ENCODE measurements around the gene KRT16. TPM values are rescaled to one million over a fixed set of nuclear protein-coding genes. Genes with fewer than 3 reads are reported as not detected.
"Not testable (repeated sequence)": the region's sequence is repeated elsewhere in the genome, so short reads cannot be mapped to it uniquely, and the experiment has no call there.

Gene KRT16
- total and polyA plus RNA-seq, 12 donors: 0.12 to 0.44 (median 0.15) TPM; not detected in 9

DNA sequence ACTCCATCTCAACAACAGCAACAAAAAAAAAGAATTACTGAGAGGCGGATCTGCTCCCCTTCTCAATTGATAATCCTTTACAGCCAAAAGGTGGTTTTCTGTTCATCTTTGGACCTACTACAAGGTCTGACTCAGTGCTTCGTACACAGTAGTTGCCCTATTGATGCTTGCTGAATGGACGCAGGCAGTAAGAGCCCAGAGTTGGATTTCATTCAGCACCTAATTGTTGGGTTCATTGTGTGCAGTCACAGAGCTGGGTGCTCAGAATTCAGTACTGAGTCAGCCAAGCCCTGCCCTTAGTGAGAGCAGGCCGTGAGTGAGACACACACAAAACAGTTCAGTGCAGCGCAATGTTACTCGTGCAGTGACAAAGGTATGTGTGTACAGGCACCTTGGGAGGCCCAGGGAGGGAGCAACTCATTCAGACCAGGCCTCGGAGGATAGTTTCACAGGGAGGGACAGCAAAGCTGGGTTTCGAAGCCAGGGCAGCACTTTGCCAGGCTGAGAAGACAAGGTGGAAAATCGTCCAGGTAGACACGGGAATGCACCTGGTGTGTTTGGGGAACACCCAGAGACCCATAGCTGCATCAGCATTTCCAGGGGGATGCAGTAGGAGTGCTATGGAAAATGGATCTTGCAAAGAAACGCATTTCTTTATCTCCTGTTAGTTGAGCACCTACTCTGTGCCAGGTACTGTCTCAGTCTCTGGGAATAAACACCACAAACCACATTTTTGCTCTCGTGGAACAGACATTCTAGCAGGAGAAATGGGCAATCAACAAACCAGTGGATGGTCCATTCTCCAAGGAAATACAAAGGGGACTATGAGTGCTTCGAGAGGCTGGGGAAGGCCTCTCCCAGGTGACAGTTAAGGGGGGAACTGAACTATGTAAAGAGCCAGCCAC is 29.9 kb upstream of the KRT16 start:
- no peak for ATAC-seq
- Histone ChIP-seq H3K27me3 (peaks cover 0 to under 1% (median 0%) of the 10 kb centered on the region in 7 donors), H3K36me3 (no peaks in the 10 kb centered on the region), H3K4me3 (no peak overlapping the region), H3K4me1 (peaks cover 0 to 17% (median 0%) of the 10 kb centered on the region in 9 donors), H3K27ac (no peak overlapping the region), H3K9me3 (no peaks in the 10 kb centered on the region)
- no peak for DNase-seq
- intact Hi-C loops (cut with DNase I): loop anchor here in 2 of 10 donors (10.0 kb wide), 2 partner anchors 58 to 728 kb away; partner anchors contain the start of gene KRT14 (in 2 of the 2)
- TF ChIP-seq, protein P1, sequence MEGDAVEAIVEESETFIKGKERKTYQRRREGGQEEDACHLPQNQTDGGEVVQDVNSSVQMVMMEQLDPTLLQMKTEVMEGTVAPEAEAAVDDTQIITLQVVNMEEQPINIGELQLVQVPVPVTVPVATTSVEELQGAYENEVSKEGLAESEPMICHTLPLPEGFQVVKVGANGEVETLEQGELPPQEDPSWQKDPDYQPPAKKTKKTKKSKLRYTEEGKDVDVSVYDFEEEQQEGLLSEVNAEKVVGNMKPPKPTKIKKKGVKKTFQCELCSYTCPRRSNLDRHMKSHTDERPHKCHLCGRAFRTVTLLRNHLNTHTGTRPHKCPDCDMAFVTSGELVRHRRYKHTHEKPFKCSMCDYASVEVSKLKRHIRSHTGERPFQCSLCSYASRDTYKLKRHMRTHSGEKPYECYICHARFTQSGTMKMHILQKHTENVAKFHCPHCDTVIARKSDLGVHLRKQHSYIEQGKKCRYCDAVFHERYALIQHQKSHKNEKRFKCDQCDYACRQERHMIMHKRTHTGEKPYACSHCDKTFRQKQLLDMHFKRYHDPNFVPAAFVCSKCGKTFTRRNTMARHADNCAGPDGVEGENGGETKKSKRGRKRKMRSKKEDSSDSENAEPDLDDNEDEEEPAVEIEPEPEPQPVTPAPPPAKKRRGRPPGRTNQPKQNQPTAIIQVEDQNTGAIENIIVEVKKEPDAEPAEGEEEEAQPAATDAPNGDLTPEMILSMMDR (IDR thresholded peaks at IDR 0.05): no peak
- 85 to 91% methylated on average over 13 of the region's 13 CpGs for WGBS, 2 donors

- 95% methylated on average over 5 of the region's 5 CpGs for WGBS, 2 donors
- intact Hi-C loops (cut with DNase I): loop anchor here in 2 of 10 donors (10.0 kb wide), 2 partner anchors 56 to 726 kb away; partner anchors contain the start of gene KRT14 (in 2 of the 2)
- H3K9me3 ChIP-seq, H3K4me1 ChIP-seq, H3K36me3 ChIP-seq, ATAC-seq, H3K27ac ChIP-seq, H3K4me3 ChIP-seq, H3K27me3 ChIP-seq, DNase-seq: not testable (repeated sequence)
Measured at GRCh38 chr17:41640596-41640995, 28.0 kb upstream of the KRT16 start.

DNA sequence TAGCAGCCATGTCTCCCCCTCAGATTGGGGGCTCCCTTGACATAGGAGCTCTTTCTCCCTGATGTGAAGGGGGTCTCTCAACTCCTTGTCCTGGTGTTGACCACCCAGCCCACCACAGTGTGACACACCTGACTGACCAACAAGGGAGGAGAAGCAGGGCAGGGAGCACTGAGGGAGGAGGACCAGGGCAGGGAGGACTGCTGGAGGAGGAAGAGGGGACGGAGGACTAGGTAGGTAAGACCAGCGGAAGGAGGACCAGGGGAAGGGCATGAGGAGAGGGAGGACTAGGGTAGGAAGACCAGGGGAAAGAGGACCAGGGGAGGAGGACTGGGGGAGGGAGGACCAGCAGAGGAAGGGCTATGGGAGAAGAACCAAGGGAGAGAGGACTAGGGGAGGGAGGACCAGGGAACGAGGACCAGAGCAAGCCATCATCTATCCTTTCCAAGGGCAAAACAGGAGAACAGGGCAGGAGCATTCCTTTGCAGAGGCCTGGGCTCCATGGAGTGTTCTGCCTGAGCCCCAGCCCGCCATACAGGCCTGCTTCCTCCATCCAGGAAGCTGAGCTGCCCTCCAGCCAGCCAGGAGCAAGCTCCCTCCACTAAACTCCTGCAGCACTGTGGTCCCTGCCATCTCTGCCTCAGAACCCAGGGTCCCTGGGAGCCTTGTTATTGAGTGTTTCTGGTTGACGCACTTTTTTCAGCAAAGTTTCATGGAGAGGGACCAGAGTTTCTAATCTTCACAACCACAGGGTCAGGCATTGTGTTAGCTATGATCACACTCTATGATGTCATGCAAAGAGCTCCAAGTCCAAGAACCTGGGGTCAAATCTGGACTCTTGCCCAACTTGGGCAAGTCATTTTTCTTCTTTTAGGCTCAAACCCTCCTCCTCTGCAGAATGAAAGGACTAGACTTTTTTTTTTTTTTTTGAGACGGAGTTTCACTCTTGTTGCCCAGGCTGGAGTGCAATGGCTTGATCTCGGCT is 27.2 kb upstream of the KRT16 start:
- Histone ChIP-seq H3K4me3 (no peak overlapping the region), H3K9me3 (no peaks in the 10 kb centered on the region), H3K4me1 (peaks cover 3 to 13% (median 9%) of the 10 kb centered on the region in 9 donors), H3K36me3 (no peaks in the 10 kb centered on the region), H3K27ac (no peak overlapping the region), H3K27me3 (no peaks in the 10 kb centered on the region)
- TF ChIP-seq, protein P1 (IDR thresholded peaks at IDR 0.05): no peak
- WGBS, 2 donors: 87 to 93% methylated on average over 7 of the region's 7 CpGs
- no peak for ATAC-seq
- DNase-seq: no peak
- intact Hi-C loops (cut with DNase I): loop anchor here in 2 of 10 donors (10.0 kb wide), 2 partner anchors 55 to 725 kb away; partner anchors contain the start of gene KRT14 (in 2 of the 2)

- no peak for DNase-seq
Measured at GRCh38 chr17:41638941-41639340, 26.4 kb upstream of the KRT16 start.

More at GRCh38 chr17:41638941-41639340, 26.4 kb upstream of the KRT16 start:
- ATAC-seq: no peak
- Histone ChIP-seq H3K27me3 (no peaks in the 10 kb centered on the region), H3K27ac (no peak overlapping the region), H3K4me3 (no peak overlapping the region), H3K4me1 (peaks cover 3 to 17% (median 11%) of the 10 kb centered on the region in 9 donors), H3K9me3 (no peaks in the 10 kb centered on the region), H3K36me3 (no peaks in the 10 kb centered on the region)
- intact Hi-C loops (cut with DNase I): no loop called here
- TF ChIP-seq, protein P1 (IDR thresholded peaks at IDR 0.05): no peak
- WGBS, 2 donors: 72 to 82% methylated on average over 6 of the region's 6 CpGs
